ENCODE measurements around the gene CD160. TPM values are rescaled to one million over a fixed set of nuclear protein-coding genes. Genes with fewer than 3 reads are reported as not detected.
"Not testable (repeated sequence)": the region's sequence is repeated elsewhere in the genome, so short reads cannot be mapped to it uniquely, and the experiment has no call there.

Gene CD160
- total and polyA plus RNA-seq, 3 experiments from 2014 or later, result 22.3 to 31.6 (median 24.6) TPM

DNA sequence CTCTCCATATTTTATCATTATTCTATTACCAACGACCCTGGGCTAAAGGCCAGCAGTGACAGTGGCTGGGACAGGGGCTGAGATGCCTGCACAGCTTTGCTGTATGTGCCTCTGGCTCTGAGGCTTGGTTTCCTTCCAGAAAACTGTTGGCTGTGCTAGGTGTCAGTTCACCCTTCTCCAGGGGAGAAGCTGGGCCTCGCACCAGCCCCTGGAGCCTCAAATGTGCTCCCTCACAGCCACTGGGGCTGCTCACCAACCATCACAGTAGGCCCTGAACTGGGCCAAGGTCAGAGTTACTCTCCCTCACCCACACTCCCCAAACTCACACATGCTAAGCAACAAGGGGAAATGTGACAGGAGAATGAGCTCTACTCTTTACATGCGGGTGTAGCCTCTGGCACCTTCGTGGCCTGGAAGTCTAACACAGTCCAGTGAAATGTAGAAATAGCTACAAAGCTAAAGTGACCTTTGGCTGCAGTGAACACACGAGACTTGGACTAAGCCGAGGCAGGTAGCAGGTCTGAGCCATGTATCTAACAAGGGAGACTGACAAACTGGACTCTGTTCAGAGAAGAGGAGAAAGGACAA lies 4.7 kb upstream of the CD160 start:
- Mint-ChIP-seq H3K36me3 (no peaks in the 10 kb centered on the region), H3K4me1 (peaks cover 28 to 35% (median 30%) of the 10 kb centered on the region in 3 donors), H3K27ac (peak overlapping the region in 4 of 8 donors; percentile 45 to 67 (median 62)), H3K9me3 (no peaks in the 10 kb centered on the region), H3K4me3 (no peak overlapping the region), H3K27me3 (no peaks in the 10 kb centered on the region)
- H3K36me3 ChIP-seq (ENCODE audit: insufficient read depth, low read length), result no peaks in the 10 kb centered on the region
- peaks cover 24% of the 10 kb centered on the region for H3K4me1 ChIP-seq (ENCODE audit: insufficient read depth, low read length)
- POLR2A ChIA-PET, result no interaction called here
- H3K4me3 ChIP-seq (ENCODE audit: low read length), result no peak overlapping the region
- CTCF ChIA-PET, result no interaction called here
- H3K27ac ChIP-seq (ENCODE audit: low read depth, low read length), result no peak overlapping the region
- H3K9me3 ChIP-seq (ENCODE audit: low read length), result no peaks in the 10 kb centered on the region
- no peak for DNase-seq
- no peaks in the 10 kb centered on the region for H3K27me3 ChIP-seq (ENCODE audit: insufficient read depth, low read length, poor library complexity, severe bottlenecking)

DNA sequence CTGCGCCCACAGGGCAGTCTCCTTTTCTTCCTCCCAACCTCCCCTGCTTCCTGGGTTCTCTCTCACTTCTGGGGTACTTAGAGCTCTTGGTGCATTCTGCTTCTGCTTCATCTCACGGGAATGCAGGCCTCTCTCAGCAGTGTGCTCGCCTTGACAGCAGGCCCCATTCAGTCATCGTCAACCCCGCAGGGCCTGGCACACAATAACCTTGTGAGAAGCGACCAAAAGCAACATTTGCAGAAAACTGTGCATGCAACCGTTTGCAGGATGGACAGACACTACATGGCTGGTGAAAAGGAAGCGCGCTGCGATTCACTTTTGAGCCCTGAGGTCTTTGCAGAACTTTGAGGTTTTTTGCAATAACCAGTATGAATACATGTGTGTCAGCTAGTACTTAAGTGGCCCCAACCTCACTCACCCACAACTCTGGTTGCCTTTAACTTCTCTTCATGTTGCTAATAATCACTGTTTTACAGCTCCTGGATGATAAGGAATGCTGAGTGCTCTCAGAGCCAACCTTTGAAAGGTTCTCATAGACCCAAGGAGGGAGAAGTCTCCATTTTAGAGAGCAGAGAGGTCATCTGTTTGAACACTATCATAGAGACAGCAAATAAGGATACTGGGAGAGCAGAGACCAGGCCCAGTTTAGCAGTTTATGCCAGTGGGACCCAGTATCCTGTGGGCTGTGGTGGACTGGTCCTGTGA lies 2.5 kb upstream of the CD160 start:
- Mint-ChIP-seq H3K27ac (peak overlapping the region; percentile 38 to 95 (median 86)), H3K9me3 (no peaks in the 10 kb centered on the region), H3K4me1 (peaks cover 47 to 57% (median 52%) of the 10 kb centered on the region in 3 donors), H3K4me3 (peak overlapping the region in 6 of 7 donors; percentile 17 to 79 (median 36)), H3K27me3 (peaks cover 0 to 3% of the 10 kb centered on the region in 2 donors), H3K36me3 (no peaks in the 10 kb centered on the region)
- CTCF ChIA-PET, result no interaction called here
- H3K4me1 ChIP-seq (ENCODE audit: insufficient read depth, low read length), result peaks cover 35% of the 10 kb centered on the region
- H3K27me3 ChIP-seq (ENCODE audit: insufficient read depth, low read length, poor library complexity, severe bottlenecking), result peaks cover 3% of the 10 kb centered on the region
- POLR2A ChIA-PET, result no interaction called here
- H3K9me3 ChIP-seq (ENCODE audit: low read length), result no peaks in the 10 kb centered on the region
- H3K36me3 ChIP-seq (ENCODE audit: insufficient read depth, low read length), result no peaks in the 10 kb centered on the region
- no peak overlapping the region for H3K4me3 ChIP-seq (ENCODE audit: low read length)
- no peak overlapping the region for H3K27ac ChIP-seq (ENCODE audit: low read depth, low read length)
- DNase-seq, result no peak

DNA sequence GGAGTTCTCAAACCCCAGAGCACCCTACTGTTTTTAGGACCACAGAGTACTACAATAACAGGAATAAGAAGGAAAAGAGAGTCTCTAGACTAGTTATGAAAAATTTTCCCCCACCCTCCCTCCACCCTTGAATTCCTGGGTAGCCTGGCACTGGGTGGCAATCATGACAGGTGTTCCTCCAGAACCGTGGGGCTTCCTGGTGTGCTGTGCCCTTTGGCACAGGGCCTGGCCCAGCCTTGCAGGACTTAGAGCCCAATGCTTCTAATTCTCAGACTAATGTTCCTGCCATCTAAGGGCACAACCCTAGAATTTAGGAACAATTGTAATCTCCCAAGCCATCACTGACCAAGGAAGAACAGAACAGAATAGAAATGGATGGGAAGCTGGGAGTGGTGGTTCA lies 1.5 kb upstream of the CD160 start:
- Histone ChIP-seq H3K36me3 (ENCODE audit: insufficient read depth, low read length) (no peaks in the 10 kb centered on the region), H3K4me1 (ENCODE audit: insufficient read depth, low read length) (peaks cover 35% of the 10 kb centered on the region), H3K9me3 (ENCODE audit: low read length) (no peaks in the 10 kb centered on the region), H3K27ac (ENCODE audit: low read depth, low read length) (no peak overlapping the region), H3K27me3 (ENCODE audit: insufficient read depth, low read length, poor library complexity, severe bottlenecking) (peaks cover 3% of the 10 kb centered on the region), H3K4me3 (ENCODE audit: low read length) (no peak overlapping the region)
- Mint-ChIP-seq H3K4me3 (peak overlapping the region in 3 of 7 donors; percentile 15 to 80 (median 47)), H3K9me3 (no peaks in the 10 kb centered on the region), H3K27ac (peak overlapping the region; percentile 1 to 95 (median 72)), H3K27me3 (peaks cover 3 to 4% of the 10 kb centered on the region in 2 donors), H3K4me1 (peaks cover 47 to 60% (median 57%) of the 10 kb centered on the region in 3 donors), H3K36me3 (no peaks in the 10 kb centered on the region)
- POLR2A ChIA-PET, result no interaction called here
- no peak for DNase-seq
- CTCF ChIA-PET, result interaction anchor here (4.5 kb wide), 1 partner anchor 21 kb away, joined by 23 read pairs; no protein-coding TSS in a partner anchor

DNA sequence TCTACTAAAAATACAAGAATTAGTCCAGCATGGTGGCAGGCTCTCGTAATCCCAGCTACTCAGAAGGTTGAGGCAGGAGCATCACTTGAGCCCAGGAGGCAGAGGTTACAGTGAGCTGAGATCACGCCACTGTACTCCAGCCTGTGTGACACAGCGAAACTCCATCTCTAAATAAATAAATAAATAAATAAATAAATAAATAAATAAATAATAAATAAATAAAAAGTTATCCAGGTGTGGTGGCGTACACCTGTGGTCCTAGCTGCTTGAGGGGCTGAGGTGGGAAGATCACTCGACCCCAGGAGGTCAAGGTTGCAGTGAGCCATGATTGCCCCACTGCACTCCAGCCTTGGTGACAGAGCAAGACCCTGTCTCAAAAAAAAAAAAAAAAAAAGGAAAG lies 834 bp upstream of the CD160 start:
- CTCF ChIA-PET, result interaction anchor here (4.5 kb wide), 1 partner anchor 20 kb away, joined by 23 read pairs; no protein-coding TSS in a partner anchor
- peaks cover 35% of the 10 kb centered on the region for H3K4me1 ChIP-seq (ENCODE audit: insufficient read depth, low read length)
- H3K36me3 Mint-ChIP-seq; DNase-seq; H3K27me3 Mint-ChIP-seq; H3K9me3 ChIP-seq (ENCODE audit: low read length); H3K27ac ChIP-seq (ENCODE audit: low read depth, low read length); H3K4me3 ChIP-seq (ENCODE audit: low read length); H3K36me3 ChIP-seq (ENCODE audit: insufficient read depth, low read length); H3K9me3 Mint-ChIP-seq; POLR2A ChIA-PET; H3K27me3 ChIP-seq (ENCODE audit: insufficient read depth, low read length, poor library complexity, severe bottlenecking): not testable (repeated sequence)
- peak overlapping the region in 1 of 8 donors; percentile 95 for H3K27ac Mint-ChIP-seq
- H3K4me1 Mint-ChIP-seq, result peaks cover 47 to 60% (median 57%) of the 10 kb centered on the region in 3 donors
- H3K4me3 Mint-ChIP-seq, result peak overlapping the region in 2 of 7 donors; percentile 89 to 97

DNA sequence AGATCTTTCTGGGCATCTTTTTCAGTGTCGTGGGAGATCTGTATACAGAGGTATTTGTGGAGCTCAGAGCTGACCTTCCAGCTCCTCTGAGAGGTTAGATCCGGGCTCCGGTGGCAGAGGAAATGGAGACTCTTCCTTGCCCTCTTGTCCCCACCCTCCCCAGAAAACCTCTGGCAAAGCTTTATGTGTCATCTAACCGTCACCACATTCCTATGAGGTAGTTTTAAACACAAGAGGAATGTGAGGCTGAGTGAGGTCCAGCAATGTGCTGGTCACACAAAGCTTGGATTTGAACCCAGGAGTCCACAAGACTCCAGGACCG lies 1.2 kb downstream of the CD160 start:
- Mint-ChIP-seq H3K36me3 (no peaks in the 10 kb centered on the region), H3K9me3 (no peaks in the 10 kb centered on the region), H3K4me3 (peak overlapping the region; percentile 79 to 97 (median 89)), H3K27me3 (peaks cover 3 to 4% of the 10 kb centered on the region in 2 donors), H3K27ac (peak overlapping the region; percentile 62 to 97 (median 82)), H3K4me1 (peaks cover 44 to 60% (median 57%) of the 10 kb centered on the region in 3 donors)
- Histone ChIP-seq H3K36me3 (ENCODE audit: insufficient read depth, low read length) (no peaks in the 10 kb centered on the region), H3K27me3 (ENCODE audit: insufficient read depth, low read length, poor library complexity, severe bottlenecking) (peaks cover 3% of the 10 kb centered on the region), H3K4me3 (ENCODE audit: low read length) (peak overlapping the region; percentile 66), H3K4me1 (ENCODE audit: insufficient read depth, low read length) (peaks cover 35% of the 10 kb centered on the region), H3K9me3 (ENCODE audit: low read length) (no peaks in the 10 kb centered on the region), H3K27ac (ENCODE audit: low read depth, low read length) (peak overlapping the region; percentile 43)
- CTCF ChIA-PET, result interaction anchor here (0.7 to 4.5 kb wide), 15 partner anchors 8 to 121 kb away, joined by 3 to 23 read pairs (median 4); no protein-coding TSS in a partner anchor
- POLR2A ChIA-PET, result no interaction called here
- no peak for DNase-seq

DNA sequence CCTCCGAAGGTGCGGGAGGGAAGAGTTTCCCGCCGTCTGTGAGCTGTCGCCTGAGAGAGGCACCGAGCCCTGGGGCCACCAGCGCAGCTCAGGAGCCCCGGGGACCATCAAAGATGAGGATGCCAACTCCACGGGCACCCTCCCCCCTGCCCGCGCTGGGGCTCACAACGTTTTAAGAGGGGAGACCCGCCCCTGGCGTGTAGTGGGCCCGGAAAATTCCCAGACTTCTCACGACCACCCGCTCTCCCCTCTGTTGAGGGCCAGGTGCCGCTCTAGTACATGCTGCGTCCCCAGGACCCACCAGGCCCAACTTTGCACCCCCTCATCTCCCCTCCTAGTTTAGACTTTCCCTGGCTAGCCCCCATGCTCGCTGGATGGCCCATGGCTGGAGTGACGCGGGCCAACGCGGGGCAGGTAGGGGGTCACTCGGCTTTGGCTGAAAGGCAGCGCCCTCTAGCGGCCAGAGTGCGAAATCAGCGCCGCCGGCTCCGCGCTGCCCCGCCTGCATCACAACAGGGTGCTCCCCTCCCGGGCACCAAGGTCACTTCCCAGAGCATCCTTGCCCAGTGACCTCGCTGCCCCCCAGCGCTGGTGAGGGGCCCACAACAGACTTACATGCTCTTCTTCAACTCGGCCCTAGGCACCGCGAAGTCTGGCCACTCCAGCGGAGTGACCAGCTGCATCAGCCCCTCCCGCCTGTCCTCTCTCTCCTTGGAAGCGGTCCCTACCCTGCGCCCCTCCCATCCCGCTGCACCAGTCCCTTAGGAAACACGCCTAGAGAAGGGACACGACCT lies 1.8 kb downstream of the CD160 start:
- Mint-ChIP-seq H3K27ac (peak overlapping the region; percentile 62 to 97 (median 83)), H3K4me1 (peaks cover 42 to 55% (median 55%) of the 10 kb centered on the region in 3 donors), H3K36me3 (no peaks in the 10 kb centered on the region), H3K4me3 (peak overlapping the region; percentile 79 to 97 (median 89)), H3K27me3 (peaks cover 3 to 4% of the 10 kb centered on the region in 2 donors), H3K9me3 (no peaks in the 10 kb centered on the region)
- no peaks in the 10 kb centered on the region for H3K9me3 ChIP-seq (ENCODE audit: low read length)
- no peaks in the 10 kb centered on the region for H3K36me3 ChIP-seq (ENCODE audit: insufficient read depth, low read length)
- peak overlapping the region; percentile 43 for H3K27ac ChIP-seq (ENCODE audit: low read depth, low read length)
- POLR2A ChIA-PET, result no interaction called here
- peaks cover 34% of the 10 kb centered on the region for H3K4me1 ChIP-seq (ENCODE audit: insufficient read depth, low read length)
- peaks cover 3% of the 10 kb centered on the region for H3K27me3 ChIP-seq (ENCODE audit: insufficient read depth, low read length, poor library complexity, severe bottlenecking)
- DNase-seq, result peak; percentile 58 to 80 (median 70)
- peak overlapping the region; percentile 66 for H3K4me3 ChIP-seq (ENCODE audit: low read length)
- CTCF ChIA-PET, result interaction anchor here (0.7 to 4.5 kb wide), 21 partner anchors 8 to 257 kb away, joined by 3 to 23 read pairs (median 4); no protein-coding TSS in a partner anchor

DNA sequence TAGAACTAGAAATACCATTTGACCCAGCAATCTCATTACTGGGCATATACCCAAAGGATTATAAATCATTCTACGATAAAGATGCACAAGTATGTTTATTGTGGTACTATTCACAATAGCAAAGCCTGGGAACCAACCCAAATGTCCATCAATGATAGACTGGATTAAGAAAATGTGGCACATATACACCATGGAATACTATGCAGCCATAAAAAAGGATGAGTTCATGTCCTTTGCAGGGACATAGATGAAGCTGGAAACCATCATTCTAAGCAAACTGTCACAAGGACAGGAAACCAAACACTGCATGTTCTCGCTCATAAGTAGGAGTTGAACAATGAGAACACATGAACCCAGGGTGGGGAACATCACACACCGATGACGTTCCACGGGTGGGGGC lies 6.9 kb downstream of the CD160 start:
- H3K27ac ChIP-seq (ENCODE audit: low read depth, low read length); H3K9me3 ChIP-seq (ENCODE audit: low read length); H3K36me3 ChIP-seq (ENCODE audit: insufficient read depth, low read length); H3K4me3 Mint-ChIP-seq; H3K9me3 Mint-ChIP-seq; CTCF ChIA-PET; H3K36me3 Mint-ChIP-seq; H3K27me3 ChIP-seq (ENCODE audit: insufficient read depth, low read length, poor library complexity, severe bottlenecking); H3K27ac Mint-ChIP-seq; H3K4me3 ChIP-seq (ENCODE audit: low read length); DNase-seq; H3K4me1 ChIP-seq (ENCODE audit: insufficient read depth, low read length); POLR2A ChIA-PET; H3K27me3 Mint-ChIP-seq: not testable (repeated sequence)
- peaks cover 6 to 11% (median 9%) of the 10 kb centered on the region in 3 donors for H3K4me1 Mint-ChIP-seq

DNA sequence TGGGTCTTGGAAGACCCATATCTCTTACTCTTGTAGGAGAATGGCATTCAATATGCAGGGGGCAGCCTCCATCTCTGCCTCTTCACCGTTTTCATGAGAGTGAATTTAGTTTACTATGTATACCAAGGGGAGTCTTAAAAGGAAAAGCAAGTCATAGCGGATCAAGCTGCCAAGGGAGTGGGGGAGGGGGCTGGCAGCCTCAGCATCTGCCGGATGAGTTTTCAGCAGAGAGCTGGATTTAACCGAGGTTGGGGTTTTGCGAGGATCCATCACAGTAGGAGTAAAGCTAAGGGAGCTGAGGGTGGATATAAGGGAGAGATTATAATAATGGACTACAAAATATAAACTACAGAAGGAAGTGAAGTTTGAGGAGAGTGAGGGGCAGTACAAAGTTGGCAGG lies 9.9 kb downstream of the CD160 start:
- CTCF ChIA-PET, result interaction anchor here (1.1 kb wide), 1 partner anchor 8 kb away, joined by 3 read pairs; no protein-coding TSS in a partner anchor
- H3K27ac ChIP-seq (ENCODE audit: low read depth, low read length), result no peak overlapping the region
- no peaks in the 10 kb centered on the region for H3K4me1 ChIP-seq (ENCODE audit: insufficient read depth, low read length)
- H3K4me1 Mint-ChIP-seq, result no peaks in the 10 kb centered on the region
- H3K36me3 ChIP-seq (ENCODE audit: insufficient read depth, low read length), result no peaks in the 10 kb centered on the region
- H3K27me3 ChIP-seq (ENCODE audit: insufficient read depth, low read length, poor library complexity, severe bottlenecking), result no peaks in the 10 kb centered on the region
- no peaks in the 10 kb centered on the region for H3K27me3 Mint-ChIP-seq
- H3K4me3 Mint-ChIP-seq, result no peak overlapping the region
- H3K9me3 ChIP-seq (ENCODE audit: low read length), result no peaks in the 10 kb centered on the region
- DNase-seq, result no peak
- no peak overlapping the region for H3K4me3 ChIP-seq (ENCODE audit: low read length)
- POLR2A ChIA-PET, result no interaction called here
- no peaks in the 10 kb centered on the region for H3K9me3 Mint-ChIP-seq
- H3K27ac Mint-ChIP-seq, result peak overlapping the region in 1 of 8 donors; percentile 77
- peaks cover 0 to 8% (median 5%) of the 10 kb centered on the region in 3 donors for H3K36me3 Mint-ChIP-seq

Measured in CD8-positive, alpha-beta memory T cell (primary cell).